HK-2 (cell line): ENCODE measurements around the gene LSM3.

Source experiments
- DNase-seq: peaks from one replicate; pipeline ENCODE4 v3.0.0-alpha.2; 2018; ENCODE audit not compliant: unreplicated experiment

LSM3 gene

GRCh38 chr3:14157951-14158350, 20.7 kb upstream of the LSM3 start:
- no peak for DNase-seq

DNA sequence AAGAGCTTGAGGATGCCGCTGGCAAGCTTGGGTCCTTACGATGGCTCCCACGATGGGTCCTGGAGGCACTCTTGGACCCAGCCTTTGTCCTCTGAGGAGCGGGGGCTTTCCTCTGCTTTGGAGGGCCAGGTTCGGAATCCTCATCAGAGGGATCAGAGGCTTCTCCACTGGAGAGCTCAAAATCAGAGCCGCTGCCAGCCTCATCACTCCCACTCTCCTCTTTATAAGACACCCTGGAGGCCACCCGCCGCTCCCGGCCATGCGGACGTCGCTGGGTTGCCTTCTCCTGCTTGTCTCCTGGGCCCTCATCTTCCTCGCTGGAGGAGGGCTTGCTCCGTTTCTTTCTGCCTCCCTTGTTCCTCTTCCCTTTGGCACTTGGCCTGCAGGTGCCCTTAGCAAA, 20.2 kb upstream of the LSM3 start:
- DNase-seq: no peak

GRCh38 chr3:14159426-14159825, 19.2 kb upstream of the LSM3 start:
- DNase-seq: no peak

- DNase-seq: no peak
Measured at GRCh38 chr3:14161282-14161681, 17.3 kb upstream of the LSM3 start.

DNA sequence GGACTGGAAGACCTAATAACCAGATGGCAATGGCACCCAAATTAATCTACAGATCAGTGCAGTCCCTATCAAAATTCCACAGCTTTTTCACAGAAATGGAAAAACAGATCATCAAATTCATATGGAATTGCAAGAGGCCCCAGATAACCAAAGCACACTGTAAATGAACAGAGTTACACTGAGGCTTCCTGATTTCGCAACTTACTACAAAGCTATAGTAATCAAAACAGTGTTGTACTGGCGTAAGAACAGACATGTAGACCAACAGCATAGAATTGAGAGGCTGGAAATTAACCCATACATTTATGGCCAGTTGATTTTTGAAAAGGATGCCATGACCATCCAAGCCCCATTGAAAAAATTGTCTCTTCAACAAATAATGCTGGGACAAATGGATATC, 16.4 kb upstream of the LSM3 start:
- DNase-seq: no peak

GRCh38 chr3:14166877-14167603, 11.6 kb upstream of the LSM3 start:
- no peak for DNase-seq

- DNase-seq: no peak
Measured at GRCh38 chr3:14169435-14169834, 9.2 kb upstream of the LSM3 start.

DNA sequence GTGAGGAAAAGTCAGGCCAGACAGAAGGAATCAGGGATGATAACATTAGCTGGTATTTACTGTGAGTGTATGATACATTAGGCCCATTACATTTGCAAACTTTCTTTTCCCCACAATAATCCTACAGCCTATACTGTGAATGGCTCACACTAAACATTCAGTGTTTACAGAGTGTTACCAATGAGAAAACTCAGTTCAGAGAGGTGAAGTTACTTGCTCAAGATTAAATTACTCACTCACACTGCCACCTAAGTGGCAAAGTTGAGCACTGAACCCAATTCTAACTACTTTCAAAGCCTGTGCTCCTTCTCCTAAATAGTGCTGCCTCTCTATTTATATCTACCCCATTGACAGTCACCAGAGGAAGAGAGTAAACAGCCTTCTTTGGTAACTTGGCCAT, 8.7 kb upstream of the LSM3 start:
- DNase-seq: no peak

GRCh38 chr3:14170531-14171159, 8.0 kb upstream of the LSM3 start:
- no peak for DNase-seq

DNA sequence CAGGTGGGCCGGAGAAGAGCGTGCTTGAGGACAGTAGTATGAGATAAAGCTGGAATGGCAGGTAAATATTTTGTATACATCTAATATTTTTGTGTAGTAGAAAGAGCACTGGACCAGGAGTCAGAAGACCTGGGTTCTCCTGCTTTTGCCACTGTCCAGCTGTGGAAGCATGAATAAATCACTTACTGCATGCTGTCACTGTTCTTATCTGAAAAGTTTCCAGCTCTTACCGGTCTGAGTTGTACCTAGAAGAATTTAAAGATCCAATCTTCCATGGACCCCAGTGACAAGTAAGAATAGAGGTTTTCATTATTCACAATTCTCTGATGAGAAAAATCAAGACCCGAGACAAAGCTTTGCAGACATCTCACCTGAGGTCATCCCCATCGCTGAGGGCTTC, 6.1 kb upstream of the LSM3 start:
- no peak for DNase-seq

GRCh38 chr3:14174483-14174882, 4.1 kb upstream of the LSM3 start:
- no peak for DNase-seq

DNA sequence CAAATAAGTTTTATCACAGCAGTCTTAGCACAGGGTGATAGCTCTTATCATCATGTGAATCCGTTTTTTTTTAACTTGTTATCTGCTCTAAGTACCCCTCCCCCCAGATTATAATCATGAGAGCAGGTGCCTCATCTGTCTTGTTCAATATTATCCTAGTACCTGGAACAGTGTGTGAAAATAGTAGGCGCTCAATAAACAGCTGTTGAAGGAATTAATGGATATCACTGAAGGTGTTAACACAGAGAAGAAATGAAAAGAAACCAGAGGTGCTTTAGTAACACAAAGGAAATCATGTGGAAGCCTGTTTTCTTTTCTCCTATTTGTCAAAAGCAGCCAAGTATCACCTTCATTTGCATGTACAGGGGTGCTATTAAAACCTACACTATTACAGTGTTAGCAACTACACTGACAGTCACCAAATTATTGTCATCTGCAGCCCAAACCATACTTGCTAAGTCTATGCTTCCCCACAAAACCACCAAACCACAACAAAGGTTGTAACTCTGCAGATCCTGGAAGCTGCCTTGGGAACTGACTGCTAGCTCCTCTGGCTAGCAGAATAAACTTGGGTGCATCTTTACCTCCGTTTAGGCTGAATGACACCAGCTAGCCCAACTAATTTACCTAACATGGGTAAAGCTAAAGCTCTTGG, 3.1 kb upstream of the LSM3 start:
- no peak for DNase-seq

DNA sequence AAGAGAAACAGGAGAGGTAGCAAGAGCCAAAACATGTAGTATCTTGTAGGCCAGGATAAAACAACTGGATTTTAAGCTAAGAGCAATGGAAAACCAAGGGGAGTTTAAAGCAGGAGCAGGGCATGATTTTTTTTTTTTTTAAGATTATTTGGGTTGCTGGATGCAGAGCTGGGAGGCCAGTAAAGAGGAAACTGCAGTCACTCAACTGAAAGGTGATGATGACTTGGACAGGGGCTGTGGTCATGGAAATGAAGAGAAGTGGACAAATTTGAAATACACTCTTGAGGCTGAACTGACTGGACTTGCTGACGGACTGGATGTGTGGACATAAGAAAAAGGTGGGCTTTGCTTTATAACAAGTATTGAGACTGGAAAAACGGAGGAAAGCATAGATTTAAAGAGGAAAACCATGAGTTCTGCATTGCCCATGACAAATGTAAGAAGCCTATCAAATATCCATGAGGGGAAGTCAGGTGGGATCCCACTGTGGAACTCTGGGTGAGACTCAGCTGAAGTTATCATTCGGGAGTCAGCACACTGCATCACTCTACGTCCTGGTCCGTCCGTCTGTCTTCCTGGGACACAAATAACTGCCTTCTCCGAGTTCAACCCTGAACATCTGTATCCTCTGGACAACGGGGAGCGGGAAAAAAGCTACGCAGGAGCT, 904 bp upstream of the LSM3 start:
- DNase-seq: no peak

DNA sequence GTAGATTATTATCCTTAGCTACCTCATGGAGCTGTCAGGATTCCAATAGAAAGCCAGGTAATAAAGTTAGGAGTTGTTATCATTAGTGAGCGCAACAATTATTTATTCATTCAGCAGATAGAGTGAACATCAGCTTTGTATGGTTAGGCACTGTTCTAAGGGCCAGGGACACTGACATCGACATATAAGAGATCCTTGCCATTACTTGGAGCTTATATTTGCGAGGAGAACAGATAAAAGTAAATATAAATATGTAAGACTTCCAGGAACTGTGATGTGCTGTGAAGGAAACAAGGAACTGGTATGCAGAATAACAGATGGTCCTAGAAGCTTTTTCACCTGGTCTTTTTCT, 473 bp downstream of the LSM3 start:
- no peak for DNase-seq

GRCh38 chr3:14179795-14180194, 1.2 kb downstream of the LSM3 start:
- no peak for DNase-seq

DNA sequence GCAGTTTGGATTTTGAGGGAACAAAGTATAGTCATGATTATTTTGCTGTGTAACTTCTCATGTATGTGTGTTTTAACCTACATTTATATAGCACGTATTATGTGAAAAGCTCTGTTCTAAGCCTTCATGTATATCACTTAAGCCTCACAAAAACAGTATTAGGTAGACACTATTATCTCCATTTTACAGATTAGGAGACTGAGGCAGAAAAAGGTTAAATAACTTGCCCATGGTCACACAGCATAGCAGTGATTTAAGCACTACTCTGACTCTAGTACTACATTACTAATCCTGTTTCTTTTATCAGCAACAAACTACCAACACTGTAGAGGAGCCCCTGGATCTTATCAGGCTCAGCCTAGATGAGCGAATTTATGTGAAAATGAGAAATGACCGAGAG, 2.6 kb downstream of the LSM3 start:
- DNase-seq: no peak

DNA sequence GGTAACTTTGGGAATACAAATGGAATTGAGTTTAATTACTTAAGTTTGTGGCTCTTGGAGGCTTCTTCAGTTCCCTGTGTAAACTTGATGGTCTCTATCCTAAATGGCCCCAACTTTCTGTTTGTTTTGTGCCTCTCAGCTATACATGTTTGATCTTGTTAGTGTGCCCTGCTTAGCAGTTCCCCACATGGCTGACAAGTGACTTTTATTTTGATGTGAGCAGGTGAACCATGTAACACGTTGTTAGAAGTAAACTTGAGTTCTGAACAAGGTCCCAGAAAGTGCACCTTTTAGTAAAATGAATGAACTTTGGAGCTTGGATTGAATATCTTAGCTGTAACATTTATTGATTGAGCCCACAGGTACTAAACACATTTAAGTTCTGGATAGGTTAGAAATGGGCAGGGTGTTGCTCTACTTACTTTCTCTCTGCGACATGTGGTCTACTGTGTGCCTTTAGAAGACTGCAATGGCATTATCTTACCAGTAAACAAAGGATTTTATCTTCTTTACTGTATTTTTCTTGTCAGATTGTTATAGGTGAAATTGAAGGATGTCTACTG, 4.5 kb downstream of the LSM3 start:
- DNase-seq: no peak

- DNase-seq: no peak
Measured at GRCh38 chr3:14186854-14187458, 8.3 kb downstream of the LSM3 start.

DNA sequence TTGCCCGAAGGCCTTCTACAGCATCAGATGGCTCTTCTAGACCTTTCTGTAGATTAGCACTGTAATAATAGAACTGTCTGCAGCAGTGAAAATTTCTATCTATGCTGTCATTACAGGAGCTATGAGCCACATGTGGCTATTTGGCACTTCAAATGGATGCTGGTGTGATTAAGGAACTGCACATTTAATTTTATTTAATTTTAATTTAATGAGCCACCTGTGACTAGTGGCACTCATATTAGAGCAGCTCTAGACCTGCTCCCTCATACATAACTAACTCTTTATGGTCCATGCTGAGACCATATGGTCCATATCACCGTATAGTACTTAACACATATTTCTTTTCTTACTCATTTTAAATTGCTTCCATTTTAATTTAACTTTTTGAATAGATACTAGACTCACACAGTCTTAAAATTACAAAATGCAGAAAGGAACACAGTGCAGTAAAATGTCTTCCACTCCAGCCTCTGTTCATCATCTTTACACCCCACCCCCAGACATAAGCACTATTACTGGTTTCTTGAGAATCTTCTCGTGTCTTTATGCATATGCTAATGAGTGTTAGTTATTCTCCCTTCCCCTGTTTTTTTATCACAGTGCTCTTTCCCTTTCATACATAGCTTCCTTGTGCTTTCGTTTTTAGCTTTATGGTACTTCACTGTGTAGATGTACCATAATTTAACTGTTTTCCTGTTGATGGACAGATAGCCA, 9.6 kb downstream of the LSM3 start:
- no peak for DNase-seq

DNA sequence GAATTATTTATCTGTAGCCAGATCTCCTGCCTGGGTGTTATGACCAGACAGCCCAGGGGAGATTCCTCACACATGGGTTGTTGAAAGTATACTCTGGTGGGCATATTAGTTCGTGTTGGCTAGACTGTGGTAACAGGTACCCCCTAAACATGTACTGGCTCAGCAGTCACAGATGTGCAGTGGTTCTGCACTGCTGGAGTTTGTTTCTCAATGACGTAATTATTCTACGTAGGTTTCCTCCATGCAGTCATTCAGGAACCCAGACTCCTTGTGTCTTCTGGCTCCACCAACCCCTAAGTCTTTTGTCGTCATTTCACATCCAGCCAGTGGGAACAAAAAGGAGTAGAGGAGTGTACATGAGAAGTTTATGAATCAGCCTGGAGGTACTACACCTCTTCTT, 16.2 kb downstream of the LSM3 start:
- no peak for DNase-seq

GRCh38 chr3:14199641-14200040, 21.0 kb downstream of the LSM3 start:
- DNase-seq: no peak

DNA sequence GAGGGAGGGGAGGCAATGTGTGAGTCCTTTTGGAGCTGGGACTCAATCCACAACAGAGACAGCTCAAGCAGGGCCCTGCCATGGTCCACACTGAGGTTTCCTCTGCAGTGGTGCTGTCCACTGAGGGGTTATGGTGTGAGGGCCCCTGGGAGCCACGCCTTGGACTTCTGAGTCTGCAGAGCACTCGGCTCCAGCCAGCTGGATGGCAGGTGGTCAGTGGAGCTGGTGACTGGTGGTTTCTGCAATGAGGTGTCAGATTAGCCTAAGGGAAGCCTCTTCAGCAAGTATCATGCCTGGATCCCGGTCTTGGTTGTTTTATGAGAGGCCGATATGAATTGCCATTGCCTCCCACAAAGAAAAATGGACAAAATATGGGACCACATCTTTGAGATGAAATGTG, 21.7 kb downstream of the LSM3 start:
- no peak for DNase-seq
